Endometrium (tissue), 2 donors: Measurements from ENCODE around the gene CAB39L.

Experiments used
- FAIRE-seq: peaks from 2 replicates; lab custom pipeline; 2012; peaks lifted over from hg19 to GRCh38; lab: Jason Lieb, UNC
- donor health status: control.
- donor health status: control.

The CAB39L gene

GRCh38 chr13:49279112-49279511 is 164.8 kb downstream of the CAB39L start:
- no peak for FAIRE-seq

DNA sequence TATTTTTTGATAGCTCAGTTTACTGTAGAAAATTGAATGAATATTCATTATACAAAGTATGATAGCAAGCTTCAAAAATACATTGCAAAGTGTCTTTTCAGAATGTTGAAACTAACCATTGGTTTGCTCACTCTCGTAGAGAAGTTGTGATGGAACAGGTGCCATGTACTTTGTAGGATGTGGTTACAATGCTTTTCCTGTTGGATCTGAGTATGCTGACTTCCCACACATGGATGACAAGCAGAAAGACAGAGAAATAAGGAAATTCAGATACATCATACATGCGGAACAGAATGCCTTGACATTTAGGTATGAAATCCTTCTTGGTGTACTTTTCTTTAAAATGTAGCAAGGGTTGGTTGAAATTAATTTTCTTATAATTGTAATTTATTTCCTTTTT is 165.7 kb downstream of the CAB39L start:
- FAIRE-seq = no peak

- FAIRE-seq = no peak
These were observed 171.6 kb downstream of the CAB39L start for GRCh38 chr13:49272296-49272695.

DNA sequence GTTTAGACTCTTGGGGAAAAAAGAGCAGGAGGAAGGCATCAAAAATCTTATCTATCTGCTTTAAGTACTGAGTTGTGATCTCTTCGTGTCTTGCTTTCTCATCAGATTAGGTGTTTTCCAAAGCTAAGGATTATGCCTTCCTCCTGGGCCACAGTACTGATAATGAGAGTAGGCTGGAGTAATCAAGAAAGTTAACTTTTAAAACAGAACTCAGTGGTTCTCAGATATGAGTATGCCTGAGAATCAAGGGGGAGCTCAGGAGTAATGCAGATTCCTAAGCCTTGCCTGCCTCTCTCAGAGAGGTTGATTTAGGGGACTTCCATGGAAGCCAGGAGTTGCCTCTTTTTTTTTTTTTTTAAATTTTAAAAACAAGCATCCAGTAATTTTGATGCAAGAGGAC is 172.6 kb downstream of the CAB39L start:
- FAIRE-seq = no peak

GRCh38 chr13:49265822-49266221 is 178.0 kb downstream of the CAB39L start:
- FAIRE-seq = no peak

GRCh38 chr13:49262634-49263033 is 181.2 kb downstream of the CAB39L start:
- FAIRE-seq = no peak

DNA sequence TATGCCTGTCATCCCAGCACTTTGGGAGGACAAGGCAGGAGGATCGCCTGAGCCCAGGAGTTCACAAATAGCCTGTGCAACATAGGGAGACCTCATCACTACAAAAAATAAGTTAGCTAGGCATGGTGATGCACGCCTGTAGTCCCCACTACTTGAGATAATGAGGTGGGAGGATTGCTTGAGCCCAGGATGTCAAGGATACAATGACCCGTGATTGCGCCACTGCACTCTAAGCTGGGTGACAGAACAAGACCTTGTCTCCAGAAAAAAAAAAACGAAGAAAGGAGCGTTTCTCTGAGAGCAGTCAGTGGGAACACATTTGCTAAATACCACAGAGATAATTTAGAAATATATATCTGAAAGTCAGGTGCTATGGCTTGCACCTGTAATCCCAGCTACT is 184.3 kb downstream of the CAB39L start:
- FAIRE-seq = no peak
